ENCODE data around the gene TCF12. TPM values are rescaled to one million over a fixed set of nuclear protein-coding genes. Genes with fewer than 3 reads are reported as not detected.
"Not testable (repeated sequence)": the region's sequence is repeated elsewhere in the genome, so short reads cannot be mapped to it uniquely, and the experiment has no call there.

TCF12 gene
- polyA plus RNA-seq, 1 donor (not counting 4 experiments of a cell fraction or from before 2014, with no cell fraction given), result 48.3 TPM

GRCh38 chr15:56930669-56931313, 12.3 kb downstream of the TCF12 start:
- peaks cover 11% of the 10 kb centered on the region for H3K4me1 ChIP-seq (ENCODE audit: control insufficient read depth, extremely low read depth, insufficient read depth, low read length)
- no peaks in the 10 kb centered on the region for H3K27me3 ChIP-seq (ENCODE audit: control insufficient read depth, extremely low read depth, insufficient read depth, low read length)
- dilution Hi-C loops (cut with MboI; ENCODE audit: extremely low pct_ligation_motif_present, low sequenced_read_pairs), result no loop called here
- no peaks in the 10 kb centered on the region for H3K9me1 ChIP-seq (ENCODE audit: control insufficient read depth, extremely low read depth, insufficient read depth, low read length)
- no peak overlapping the region for H2AFZ ChIP-seq (ENCODE audit: control insufficient read depth, low read length)
- H3K4me3 ChIP-seq (ENCODE audit: control insufficient read depth in 2 of 3, extremely low read depth in 1 of 3, insufficient read depth in 2 of 3, low read depth in 1 of 3, low read length in 3 of 3), result no peak overlapping the region
- H3K79me2 ChIP-seq (ENCODE audit: control insufficient read depth, insufficient read depth, low read length), result peaks cover 82% of the 10 kb centered on the region
- H3K9me3 ChIP-seq (ENCODE audit: control insufficient read depth, low read depth, low read length), result no peaks in the 10 kb centered on the region
- no peak overlapping the region for H3K4me2 ChIP-seq (ENCODE audit: control insufficient read depth, extremely low read depth, insufficient read depth, low read depth, low read length)
- H3K36me3 ChIP-seq (ENCODE audit: control insufficient read depth in 2 of 2, extremely low read depth in 1 of 2, insufficient read depth in 2 of 2, low read length in 2 of 2), result peaks cover 0 to 8% of the 10 kb centered on the region in 2 experiments
- DNase-seq (ENCODE audit: low read depth, low spot score), result no peak
- FAIRE-seq, result no peak
- TF ChIP-seq EZH2 (IDR thresholded peaks at IDR 0.05; ENCODE audit: low read length) (no peak), CTCF (optimal IDR thresholded peaks at IDR 0.05 in 1 of 3, IDR thresholded peaks at IDR 0.05 in 1 of 3, conservative IDR thresholded peaks at IDR 0.05 in 1 of 3; ENCODE audit: extremely low read depth in 1 of 3, insufficient read depth in 2 of 3, low read length in 3 of 3) (no peak)
- H4K20me1 ChIP-seq (ENCODE audit: control insufficient read depth, extremely low read depth, insufficient read depth, low read length), result peaks cover 3% of the 10 kb centered on the region
- no peak overlapping the region for H3K27ac ChIP-seq (ENCODE audit: control insufficient read depth, insufficient read depth, low read length)
- H3K9ac ChIP-seq (ENCODE audit: control insufficient read depth, extremely low read depth, insufficient read depth, low read length), result no peak overlapping the region

- Histone ChIP-seq H3K27me3 (ENCODE audit: control insufficient read depth, extremely low read depth, insufficient read depth, low read length) (no peaks in the 10 kb centered on the region), H3K27ac (ENCODE audit: control insufficient read depth, insufficient read depth, low read length) (no peak overlapping the region), H4K20me1 (ENCODE audit: control insufficient read depth, extremely low read depth, insufficient read depth, low read length) (peaks cover 3% of the 10 kb centered on the region), H3K9me1 (ENCODE audit: control insufficient read depth, extremely low read depth, insufficient read depth, low read length) (no peaks in the 10 kb centered on the region), H3K9me3 (ENCODE audit: control insufficient read depth, low read depth, low read length) (no peaks in the 10 kb centered on the region), H3K4me1 (ENCODE audit: control insufficient read depth, extremely low read depth, insufficient read depth, low read length) (peaks cover 11% of the 10 kb centered on the region), H3K9ac (ENCODE audit: control insufficient read depth, extremely low read depth, insufficient read depth, low read length) (no peak overlapping the region), H3K4me2 (ENCODE audit: control insufficient read depth, extremely low read depth, insufficient read depth, low read depth, low read length) (no peak overlapping the region), H2AFZ (ENCODE audit: control insufficient read depth, low read length) (no peak overlapping the region), H3K36me3 (ENCODE audit: control insufficient read depth in 2 of 2, extremely low read depth in 1 of 2, insufficient read depth in 2 of 2, low read length in 2 of 2) (peaks cover 0 to 6% of the 10 kb centered on the region in 2 experiments), H3K4me3 (ENCODE audit: control insufficient read depth in 2 of 3, extremely low read depth in 1 of 3, insufficient read depth in 2 of 3, low read depth in 1 of 3, low read length in 3 of 3) (no peak overlapping the region), H3K79me2 (ENCODE audit: control insufficient read depth, insufficient read depth, low read length) (peaks cover 83% of the 10 kb centered on the region)
- dilution Hi-C loops (cut with MboI; ENCODE audit: extremely low pct_ligation_motif_present, low sequenced_read_pairs), result no loop called here
- DNase-seq (ENCODE audit: low read depth, low spot score) (no peak), FAIRE-seq (no peak)
- TF ChIP-seq CTCF (optimal IDR thresholded peaks at IDR 0.05 in 1 of 3, IDR thresholded peaks at IDR 0.05 in 1 of 3, conservative IDR thresholded peaks at IDR 0.05 in 1 of 3; ENCODE audit: extremely low read depth in 1 of 3, insufficient read depth in 2 of 3, low read length in 3 of 3) (no peak), EZH2 (IDR thresholded peaks at IDR 0.05; ENCODE audit: low read length) (no peak)
Measured at GRCh38 chr15:56931639-56932508, 13.4 kb downstream of the TCF12 start.

DNA sequence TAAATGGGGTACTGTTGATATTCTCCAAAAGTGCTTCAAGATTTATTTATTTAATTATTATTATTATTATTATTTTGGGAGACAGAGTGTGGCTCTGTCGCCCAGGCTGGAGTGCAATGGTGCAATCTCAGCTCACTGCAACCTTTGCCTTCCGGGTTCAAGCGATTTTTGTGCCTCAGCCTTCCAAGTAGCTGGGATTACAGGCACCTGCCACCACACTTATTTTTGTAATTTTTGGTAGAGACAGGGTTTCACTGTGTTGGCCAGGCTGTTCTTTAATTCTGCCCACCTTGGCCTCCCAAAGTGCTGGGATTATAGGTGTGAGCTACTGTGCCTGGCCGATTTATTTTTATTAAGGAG, 14.0 kb downstream of the TCF12 start:
- H3K27me3 ChIP-seq (ENCODE audit: control insufficient read depth, extremely low read depth, insufficient read depth, low read length); H3K9me1 ChIP-seq (ENCODE audit: control insufficient read depth, extremely low read depth, insufficient read depth, low read length); dilution Hi-C loops (cut with MboI; ENCODE audit: extremely low pct_ligation_motif_present, low sequenced_read_pairs); FAIRE-seq; DNase-seq (ENCODE audit: low read depth, low spot score); H2AFZ ChIP-seq (ENCODE audit: control insufficient read depth, low read length); H3K36me3 ChIP-seq (ENCODE audit: control insufficient read depth in 2 of 2, extremely low read depth in 1 of 2, insufficient read depth in 2 of 2, low read length in 2 of 2); H3K9ac ChIP-seq (ENCODE audit: control insufficient read depth, extremely low read depth, insufficient read depth, low read length); H3K4me3 ChIP-seq (ENCODE audit: control insufficient read depth in 2 of 3, extremely low read depth in 1 of 3, insufficient read depth in 2 of 3, low read depth in 1 of 3, low read length in 3 of 3); H3K27ac ChIP-seq (ENCODE audit: control insufficient read depth, insufficient read depth, low read length); H3K4me2 ChIP-seq (ENCODE audit: control insufficient read depth, extremely low read depth, insufficient read depth, low read depth, low read length); H4K20me1 ChIP-seq (ENCODE audit: control insufficient read depth, extremely low read depth, insufficient read depth, low read length); H3K9me3 ChIP-seq (ENCODE audit: control insufficient read depth, low read depth, low read length): not testable (repeated sequence)
- H3K79me2 ChIP-seq (ENCODE audit: control insufficient read depth, insufficient read depth, low read length), result peaks cover 87% of the 10 kb centered on the region
- H3K4me1 ChIP-seq (ENCODE audit: control insufficient read depth, extremely low read depth, insufficient read depth, low read length), result peaks cover 11% of the 10 kb centered on the region

Measured in keratinocyte (primary cell).